SJSA1 (cell line): ENCODE measurements around the gene AATF. TPM values are rescaled to one million over a fixed set of nuclear protein-coding genes. Genes with fewer than 3 reads are reported as not detected.

Experiments
- DNase-seq, 2 experiments: peaks; one replicate each; pipeline ENCODE4 v3.0.0-alpha.2; 2015 to 2020; ENCODE audit warnings: low spot score in 2 of 2, low read depth in 1 of 2
- H3K27ac ChIP-seq: fragments of 250-450 bp; sonication (Bioruptor Pico); 2 replicates; pipeline ENCODE4 v1.5.1; 2020; ENCODE audit warnings: mild to moderate bottlenecking, moderate library complexity
- H3K27me3 ChIP-seq: fragments of 250-450 bp; sonication (Bioruptor Pico); replicated peaks from 2 replicates; pipeline ENCODE4 v1.5.1; 2020; ENCODE audit warnings: mild to moderate bottlenecking, moderate library complexity
- H3K36me3 ChIP-seq: fragments of 250-450 bp; sonication (Bioruptor Pico); 2 replicates; pipeline ENCODE4 v1.5.1; 2020; ENCODE audit warnings: mild to moderate bottlenecking
- H3K4me1 ChIP-seq: fragments of 250-450 bp; sonication (Bioruptor Pico); replicated peaks from 2 replicates; pipeline ENCODE4 v1.6.1; 2021; ENCODE audit warnings: mild to moderate bottlenecking
- H3K4me3 ChIP-seq: fragments of 250-450 bp; sonication (Bioruptor Pico); 2 replicates; pipeline ENCODE4 v1.5.1; 2020; ENCODE audit warnings: mild to moderate bottlenecking
- H3K9me3 ChIP-seq: fragments of 250-450 bp; sonication (Bioruptor Pico); replicated peaks from 2 replicates; pipeline ENCODE4 v1.5.1; 2020; ENCODE audit warnings: mild to moderate bottlenecking
- total RNA-seq: library from RNA; depleted of rRNA; stranded (reverse); fragments of >200 nt; shearing (Covaris generic); gene quantifications from 2 replicates; pipeline ENCODE4 v1.2.3, GENCODE V29; 2014

The AATF gene
- total RNA-seq, 1 experiment from 2014 or later = 52.2 TPM

DNA sequence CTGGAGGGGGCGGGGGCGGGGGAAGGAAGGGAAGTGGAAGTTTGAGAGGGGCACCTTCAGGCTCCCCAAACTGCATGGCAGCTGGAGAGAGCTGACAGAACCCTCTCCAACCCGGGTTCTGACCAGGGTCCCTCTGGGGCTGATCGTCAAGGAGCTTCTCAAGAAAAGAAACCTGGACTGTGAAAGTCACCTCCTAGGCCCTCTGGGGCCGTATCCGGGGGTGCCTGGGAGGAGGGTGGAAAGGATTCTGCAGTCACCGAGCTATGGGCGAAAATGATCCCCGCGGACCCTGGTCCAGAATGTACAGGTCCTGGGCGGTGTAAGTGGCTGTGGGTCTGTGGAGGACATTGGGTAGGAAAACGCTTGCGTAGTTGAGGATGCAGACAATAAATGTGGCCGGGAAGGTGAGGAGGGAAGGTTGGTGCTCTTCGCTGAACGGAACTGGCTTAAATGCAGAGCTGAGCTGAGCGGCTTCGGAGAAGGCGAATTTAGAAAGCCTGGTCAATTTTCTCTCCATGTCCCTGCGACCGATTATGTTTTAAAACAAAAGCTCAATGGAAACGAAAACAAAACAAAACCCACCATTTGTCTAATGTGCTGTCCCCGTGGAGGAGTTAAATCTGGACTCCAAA lies 15.1 kb upstream of the AATF start:
- Histone ChIP-seq H3K36me3 (no peaks in the 10 kb centered on the region), H3K4me3 (no peak overlapping the region), H3K9me3 (peaks cover 4% of the 10 kb centered on the region; the same call in 1 of the 2 replicates), H3K27ac (no peak overlapping the region), H3K27me3 (peaks cover 95% of the 10 kb centered on the region), H3K4me1 (peaks cover 40% of the 10 kb centered on the region)
- DNase-seq = no peak

DNA sequence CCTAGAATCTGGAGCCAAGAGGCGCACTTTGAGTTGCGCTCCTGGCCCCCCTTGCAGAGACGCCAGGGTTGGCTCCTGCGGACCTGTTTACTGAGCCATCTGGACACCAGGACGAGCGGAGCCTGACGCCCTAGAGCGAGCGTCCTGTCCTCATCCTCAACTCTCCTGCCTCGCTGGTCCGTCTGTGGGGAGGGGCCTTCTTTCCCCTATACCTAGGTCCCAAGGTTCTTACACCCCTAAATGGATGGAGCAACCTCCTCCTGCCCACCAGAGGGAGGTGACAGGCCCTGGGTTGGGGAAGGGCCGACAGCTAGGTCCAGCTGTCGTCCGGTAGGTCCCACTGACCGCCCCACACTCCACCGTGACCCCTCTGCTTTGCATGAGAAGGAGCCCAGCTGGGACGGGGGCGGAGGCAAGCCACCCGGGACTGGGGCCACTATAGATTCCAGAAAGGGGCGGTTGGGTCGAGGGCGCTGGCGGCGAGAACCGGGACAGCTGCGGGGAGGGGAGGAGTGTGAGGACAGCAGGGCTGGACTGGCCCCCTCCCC lies 14.5 kb upstream of the AATF start:
- H3K4me3 ChIP-seq = no peak overlapping the region; the same call in 1 of the 2 replicates
- no peaks in the 10 kb centered on the region for H3K36me3 ChIP-seq
- no peak for DNase-seq
- peaks cover 4% of the 10 kb centered on the region; the same call in 1 of the 2 replicates for H3K9me3 ChIP-seq
- peaks cover 40% of the 10 kb centered on the region for H3K4me1 ChIP-seq
- no peak overlapping the region for H3K27ac ChIP-seq
- H3K27me3 ChIP-seq = peaks cover 98% of the 10 kb centered on the region

DNA sequence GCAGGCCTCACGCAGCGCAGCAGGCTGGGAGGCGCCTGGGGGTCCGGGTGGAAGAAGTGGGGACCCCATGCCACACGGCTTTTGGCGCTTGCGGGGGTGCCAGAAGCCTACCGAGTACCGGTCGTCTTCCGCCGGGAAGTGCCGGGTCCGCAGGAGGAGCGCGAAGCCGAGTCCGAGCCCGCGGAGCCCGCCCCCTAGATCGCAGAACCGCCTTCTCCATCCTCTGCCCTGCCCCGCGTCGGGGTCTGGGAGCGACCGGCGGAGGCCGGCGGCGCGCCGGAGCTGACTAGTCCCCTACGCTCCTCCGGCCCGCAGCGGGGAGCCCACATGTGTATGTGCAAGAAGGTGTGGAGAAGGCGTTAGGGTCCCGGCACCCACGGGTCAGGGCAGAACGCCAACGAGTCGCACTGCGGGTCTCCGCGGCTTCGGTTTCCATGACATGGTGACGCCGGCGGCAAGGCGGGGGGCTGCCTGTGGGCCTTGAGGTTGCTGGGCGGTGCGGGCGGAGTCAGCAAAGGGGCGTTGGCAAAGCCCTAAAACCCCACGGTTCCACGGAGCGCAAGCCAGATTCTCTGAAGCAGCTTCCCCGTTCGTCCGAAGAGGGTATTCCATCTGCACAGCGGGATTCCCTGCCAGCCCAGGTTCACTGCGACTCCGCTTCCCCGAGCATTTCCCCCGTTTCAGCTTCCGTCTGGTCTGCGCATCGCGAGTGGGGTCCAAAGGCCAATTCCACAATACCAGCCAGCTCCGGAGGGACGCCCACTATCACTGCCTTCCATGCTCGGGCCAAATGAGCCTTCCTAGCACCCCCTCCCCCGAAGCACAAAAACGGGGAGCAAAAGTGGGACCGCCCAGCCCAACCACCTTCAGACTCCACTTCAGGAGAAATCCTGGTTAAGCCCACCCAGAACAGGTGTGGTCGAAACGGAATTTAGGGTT lies 13.8 kb upstream of the AATF start:
- H3K4me1 ChIP-seq = peaks cover 40% of the 10 kb centered on the region

GRCh38 chr17:36935671-36936454 lies 12.9 kb upstream of the AATF start:
- Histone ChIP-seq H3K36me3 (no peaks in the 10 kb centered on the region), H3K27ac (no peak overlapping the region), H3K4me3 (peak overlapping the region; percentile 27), H3K9me3 (peaks cover 4% of the 10 kb centered on the region; the same call in 1 of the 2 replicates), H3K27me3 (peaks cover 95% of the 10 kb centered on the region), H3K4me1 (peaks cover 40% of the 10 kb centered on the region)
- no peak for DNase-seq

More for the DNA sequence above, 13.8 kb upstream of the AATF start:
- Histone ChIP-seq H3K36me3 (no peaks in the 10 kb centered on the region), H3K27me3 (peaks cover 98% of the 10 kb centered on the region), H3K9me3 (peaks cover 4% of the 10 kb centered on the region; the same call in 1 of the 2 replicates), H3K4me3 (no peak overlapping the region; the same call in 1 of the 2 replicates), H3K27ac (no peak overlapping the region)
- no peak for DNase-seq

- H3K4me3 ChIP-seq = peak overlapping the region; percentile 27
Measured at GRCh38 chr17:36936455-36937000, 12.2 kb upstream of the AATF start.

GRCh38 chr17:36937001-36937958 lies 11.5 kb upstream of the AATF start, which contains the start of gene LHX1:
LHX1 (plus strand) TSS chr17:36937475; CDS start chr17:36938198, 723 bp downstream.
- peaks cover 8% of the 10 kb centered on the region for H3K9me3 ChIP-seq
- peak within 1 kb of the TSS; percentile 27 for H3K4me3 ChIP-seq
- DNase-seq = no peak
- H3K36me3 ChIP-seq = no peaks in the 10 kb centered on the region
- peaks cover 34% of the 10 kb centered on the region for H3K4me1 ChIP-seq
- no peak within 1 kb of the TSS for H3K27ac ChIP-seq
- peaks cover 95% of the 10 kb centered on the region for H3K27me3 ChIP-seq

More at GRCh38 chr17:36936455-36937000, 12.2 kb upstream of the AATF start:
- DNase-seq = peak in 1 of 2 experiments; percentile 35
- H3K9me3 ChIP-seq = peaks cover 4% of the 10 kb centered on the region; the same call in 1 of the 2 replicates
- H3K4me1 ChIP-seq = peaks cover 40% of the 10 kb centered on the region
- H3K27me3 ChIP-seq = peaks cover 95% of the 10 kb centered on the region
- no peaks in the 10 kb centered on the region for H3K36me3 ChIP-seq
- H3K27ac ChIP-seq = no peak overlapping the region

DNA sequence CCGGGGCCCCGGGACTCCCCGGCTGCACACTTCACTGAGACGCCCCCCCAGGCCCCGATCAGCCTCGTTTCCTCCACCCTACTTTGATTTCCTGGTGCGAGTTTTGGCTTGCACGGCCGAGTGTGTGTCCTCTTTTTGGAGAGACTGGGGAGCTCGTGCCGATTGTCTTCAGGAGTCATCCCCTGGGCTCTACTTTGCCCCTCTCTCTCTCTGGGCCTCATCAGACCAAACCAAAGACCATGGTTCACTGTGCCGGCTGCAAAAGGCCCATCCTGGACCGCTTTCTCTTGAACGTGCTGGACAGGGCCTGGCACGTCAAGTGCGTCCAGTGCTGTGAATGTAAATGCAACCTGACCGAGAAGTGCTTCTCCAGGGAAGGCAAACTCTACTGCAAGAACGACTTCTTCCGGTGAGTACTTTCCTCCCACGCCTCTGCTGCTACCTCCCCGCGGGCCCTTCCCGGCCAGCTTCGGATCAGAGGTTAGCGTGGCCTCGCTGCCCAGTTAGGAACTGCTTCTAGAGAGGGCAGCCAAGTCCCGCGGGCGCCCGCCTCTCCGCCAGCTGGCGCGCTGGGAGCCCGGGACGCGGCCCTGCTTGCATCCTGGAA lies 10.7 kb upstream of the AATF start:
- no peaks in the 10 kb centered on the region for H3K36me3 ChIP-seq
- DNase-seq = no peak

DNA sequence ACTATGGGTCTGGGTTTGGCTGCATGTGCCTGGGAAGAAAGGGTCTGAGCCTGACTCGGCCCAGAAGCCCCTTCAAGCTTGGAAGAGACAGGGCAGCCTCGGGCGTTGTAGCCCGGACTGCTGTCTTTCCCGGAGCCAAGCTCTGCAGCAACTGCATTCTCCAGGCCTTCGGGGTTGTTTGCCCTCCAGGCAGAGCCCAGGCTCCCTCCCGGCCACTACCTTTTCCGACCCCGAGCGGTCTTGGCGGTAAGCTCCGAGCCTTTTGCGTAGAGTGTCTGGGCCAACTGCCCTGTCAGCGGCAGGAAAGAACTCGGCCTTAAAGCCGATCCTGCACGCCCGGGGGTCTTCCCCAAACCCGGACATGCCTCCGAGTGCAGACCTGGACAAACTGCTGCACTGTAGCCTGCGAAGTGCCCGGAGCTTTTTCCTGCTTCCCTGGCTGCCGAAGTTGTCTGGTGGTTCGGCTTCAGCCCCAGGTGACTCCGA lies 10.1 kb upstream of the AATF start:
- H3K27ac ChIP-seq = no peak overlapping the region
- peaks cover 34% of the 10 kb centered on the region for H3K4me1 ChIP-seq
- DNase-seq = no peak
- H3K4me3 ChIP-seq = no peak overlapping the region
- peaks cover 97% of the 10 kb centered on the region for H3K27me3 ChIP-seq
- H3K9me3 ChIP-seq = peaks cover 14% of the 10 kb centered on the region
- H3K36me3 ChIP-seq = no peaks in the 10 kb centered on the region

More for the DNA sequence above, 10.7 kb upstream of the AATF start:
- Histone ChIP-seq H3K27ac (no peak overlapping the region), H3K27me3 (peaks cover 97% of the 10 kb centered on the region), H3K9me3 (peaks cover 14% of the 10 kb centered on the region), H3K4me1 (peaks cover 34% of the 10 kb centered on the region), H3K4me3 (no peak overlapping the region)

GRCh38 chr17:36939052-36939801 lies 9.5 kb upstream of the AATF start:
- Histone ChIP-seq H3K27ac (no peak overlapping the region), H3K36me3 (no peaks in the 10 kb centered on the region), H3K27me3 (peaks cover 97% of the 10 kb centered on the region), H3K4me1 (peaks cover 33% of the 10 kb centered on the region), H3K4me3 (no peak overlapping the region), H3K9me3 (peaks cover 14% of the 10 kb centered on the region)
- no peak for DNase-seq

GRCh38 chr17:36939802-36940312 lies 8.9 kb upstream of the AATF start:
- Histone ChIP-seq H3K4me1 (peaks cover 27% of the 10 kb centered on the region), H3K36me3 (no peaks in the 10 kb centered on the region), H3K27me3 (peaks cover 97% of the 10 kb centered on the region), H3K4me3 (no peak overlapping the region), H3K27ac (no peak overlapping the region), H3K9me3 (peaks cover 12% of the 10 kb centered on the region)
- no peak for DNase-seq
